Stomach (tissue), 4 donors: ENCODE measurements around the gene MORN2.

Experiments
- CTCF ChIP-seq, 7 experiments: fragments of 450-650 bp in 4 of 7; fragments of 200-600 bp in 3 of 7; sonication (generic) in 3 of 7; IDR thresholded peaks; one replicate each; pipeline ENCODE4 v1.5.1; 2016 to 2019; ENCODE audit warnings: antibody characterized with exemption in 7 of 7, control low read depth in 2 of 7, mild to moderate bottlenecking in 1 of 7
- EP300 ChIP-seq: sonication (generic); formaldehyde crosslinking; IDR thresholded peaks from one replicate; pipeline ENCODE4 v1.6.1; 2017; ENCODE audit warnings: antibody characterized with exemption
- POLR2A ChIP-seq, 4 donors: fragments of 450-650 bp; IDR thresholded peaks; one replicate each; pipeline ENCODE4 v1.6.1; 2016; ENCODE audit warnings: antibody characterized with exemption in 4 of 4, control low read depth in 2 of 4, mild to moderate bottlenecking in 1 of 4, moderate library complexity in 1 of 4
- POLR2AphosphoS5 ChIP-seq, 3 donors: sonication (generic); formaldehyde crosslinking; IDR thresholded peaks; one replicate each; pipeline ENCODE4 v1.6.1; 2016; ENCODE audit warnings: antibody characterized with exemption in 3 of 3

- no peak for TF ChIP-seq CTCF (IDR thresholded peaks at IDR 0.05)
- TF ChIP-seq POLR2AphosphoS5 (IDR thresholded peaks at IDR 0.05) = peak in 2 of 3 donors; percentile 32 to 75
- no peak for TF ChIP-seq EP300
- no peak for TF ChIP-seq POLR2A (IDR thresholded peaks at IDR 0.05)
Observed at GRCh38 chr2:38875576-38876367, at the start of gene MORN2, which contains the start of gene DHX57.
